HEK293 (cell line): ENCODE data around the gene MTHFSD.

Experiments
- CTCF ChIA-PET: fragments of 350-600 bp; formaldehyde crosslinking; extraction: SDS; loops from one replicate; lab custom pipeline; 2021; ENCODE audit warnings: antibody characterized with exemption; lab: Yijun Ruan, JAX
- POLR2A ChIA-PET: fragments of 300-600 bp; formaldehyde crosslinking; extraction: SDS; loops from one replicate; lab custom pipeline; 2020; ENCODE audit warnings: antibody characterized with exemption, inconsistent platforms; lab: Yijun Ruan, JAX
- H3K27ac ChIP-seq: fragments of 200-500 bp; sonication (Bioruptor generic); 2 replicates; pipeline ENCODE4 v1.5.1; 2014; ENCODE audit warnings: low read depth, low read length, control low read depth, inconsistent platforms; ENCODE audit errors: extremely low read depth
- H3K36me3 ChIP-seq, 2 experiments: fragments of 200-500 bp in 1 of 2; sonication (Bioruptor generic) in 1 of 2; 1 replicate in 1 of 2; 2 replicates in 1 of 2; pipeline ENCODE4 v1.5.1; 2014 to 2017; ENCODE audit warnings: inconsistent platforms in 2 of 2, low read length in 2 of 2; ENCODE audit not compliant: control insufficient read depth in 2 of 2, insufficient read depth in 1 of 2
- H3K4me1 ChIP-seq: fragments of 200-500 bp; sonication (Bioruptor generic); 2 replicates; pipeline ENCODE4 v1.5.1; 2014; ENCODE audit warnings: mild to moderate bottlenecking, low read length, inconsistent platforms; ENCODE audit not compliant: control insufficient read depth, insufficient read depth
- H3K4me3 ChIP-seq: 2 replicates; pipeline ENCODE4 v1.5.1; 2011; ENCODE audit warnings: low read depth, mild to moderate bottlenecking, control low read depth, low read length, moderate library complexity
- H3K9me3 ChIP-seq: fragments of 200-500 bp; sonication (Bioruptor generic); 2 replicates; pipeline ENCODE4 v1.5.1; 2014; ENCODE audit warnings: low read depth, low read length, inconsistent platforms; ENCODE audit not compliant: control insufficient read depth, insufficient read depth
- GFI1B ChIP-seq: fragments of 450-650 bp; formaldehyde crosslinking; IDR thresholded peaks from 2 replicates; pipeline ENCODE4 v1.5.1; 2016; ENCODE audit warnings: missing biosample characterization, missing genetic modification characterization
- GLI4 ChIP-seq: fragments of 450-650 bp; formaldehyde crosslinking; IDR thresholded peaks from 2 replicates; pipeline ENCODE4 v1.5.1; 2016; ENCODE audit warnings: missing biosample characterization, missing genetic modification characterization
- GLIS1 ChIP-seq: fragments of 450-650 bp; formaldehyde crosslinking; IDR thresholded peaks from 2 replicates; pipeline ENCODE4 v1.5.1; 2016; ENCODE audit warnings: missing biosample characterization, missing genetic modification characterization
- OVOL3 ChIP-seq: fragments of 450-650 bp; formaldehyde crosslinking; IDR thresholded peaks from 2 replicates; pipeline ENCODE4 v1.5.1; 2016; ENCODE audit warnings: missing biosample characterization, missing genetic modification characterization
- SALL2 ChIP-seq: fragments of 450-650 bp; formaldehyde crosslinking; IDR thresholded peaks from 2 replicates; pipeline ENCODE4 v1.5.0; 2017; ENCODE audit warnings: missing biosample characterization, mild to moderate bottlenecking, missing genetic modification characterization, borderline replicate concordance
- ZNF121 ChIP-seq: fragments of 450-650 bp; formaldehyde crosslinking; IDR thresholded peaks from 2 replicates; pipeline ENCODE4 v1.5.1; 2016; ENCODE audit warnings: missing biosample characterization, missing genetic modification characterization
- ZNF133 ChIP-seq: fragments of 450-650 bp; formaldehyde crosslinking; IDR thresholded peaks from 2 replicates; pipeline ENCODE4 v1.5.1; 2016; ENCODE audit warnings: missing biosample characterization, missing genetic modification characterization
- ZNF202 ChIP-seq: fragments of 450-650 bp; formaldehyde crosslinking; IDR thresholded peaks from 2 replicates; pipeline ENCODE4 v1.5.1; 2016; ENCODE audit warnings: missing biosample characterization, missing genetic modification characterization, borderline replicate concordance
- ZNF23 ChIP-seq: fragments of 450-650 bp; formaldehyde crosslinking; IDR thresholded peaks from 2 replicates; pipeline ENCODE4 v1.5.1; 2016; ENCODE audit warnings: missing biosample characterization, missing genetic modification characterization, borderline replicate concordance
- ZNF239 ChIP-seq: fragments of 450-650 bp; formaldehyde crosslinking; IDR thresholded peaks from 2 replicates; pipeline ENCODE4 v1.5.1; 2016; ENCODE audit warnings: missing biosample characterization, missing genetic modification characterization
- ZNF341 ChIP-seq: fragments of 450-650 bp; formaldehyde crosslinking; IDR thresholded peaks from 2 replicates; pipeline ENCODE4; 2016; ENCODE audit warnings: low read depth, missing biosample characterization, missing genetic modification characterization
- ZNF404 ChIP-seq: fragments of 450-650 bp; formaldehyde crosslinking; IDR thresholded peaks from 2 replicates; pipeline ENCODE4 v1.5.1; 2017; ENCODE audit warnings: missing biosample characterization, missing genetic modification characterization
- ZNF777 ChIP-seq: fragments of 450-650 bp; formaldehyde crosslinking; IDR thresholded peaks from 2 replicates; pipeline ENCODE4 v1.5.1; 2017; ENCODE audit warnings: missing biosample characterization, missing genetic modification characterization, borderline replicate concordance
- ZNF837 ChIP-seq: fragments of 450-650 bp; formaldehyde crosslinking; IDR thresholded peaks from 2 replicates; pipeline ENCODE4 v1.5.1; 2016; ENCODE audit warnings: missing biosample characterization, missing genetic modification characterization
- ZSCAN23 ChIP-seq: fragments of 450-650 bp; formaldehyde crosslinking; IDR thresholded peaks from 2 replicates; pipeline ENCODE4 v1.5.1; 2016; ENCODE audit warnings: missing biosample characterization, missing genetic modification characterization
- TF ChIP-seq, protein P1 (sequence below): fragments of 450-650 bp; formaldehyde crosslinking; IDR thresholded peaks from 2 replicates; pipeline ENCODE4 v1.5.0; 2017; ENCODE audit warnings: missing biosample characterization, missing genetic modification characterization, borderline replicate concordance
- TF ChIP-seq, protein P2 (sequence below): fragments of 450-650 bp; formaldehyde crosslinking; IDR thresholded peaks from 2 replicates; pipeline ENCODE4 v1.5.1; 2016; ENCODE audit warnings: missing biosample characterization, missing genetic modification characterization

MTHFSD gene

DNA sequence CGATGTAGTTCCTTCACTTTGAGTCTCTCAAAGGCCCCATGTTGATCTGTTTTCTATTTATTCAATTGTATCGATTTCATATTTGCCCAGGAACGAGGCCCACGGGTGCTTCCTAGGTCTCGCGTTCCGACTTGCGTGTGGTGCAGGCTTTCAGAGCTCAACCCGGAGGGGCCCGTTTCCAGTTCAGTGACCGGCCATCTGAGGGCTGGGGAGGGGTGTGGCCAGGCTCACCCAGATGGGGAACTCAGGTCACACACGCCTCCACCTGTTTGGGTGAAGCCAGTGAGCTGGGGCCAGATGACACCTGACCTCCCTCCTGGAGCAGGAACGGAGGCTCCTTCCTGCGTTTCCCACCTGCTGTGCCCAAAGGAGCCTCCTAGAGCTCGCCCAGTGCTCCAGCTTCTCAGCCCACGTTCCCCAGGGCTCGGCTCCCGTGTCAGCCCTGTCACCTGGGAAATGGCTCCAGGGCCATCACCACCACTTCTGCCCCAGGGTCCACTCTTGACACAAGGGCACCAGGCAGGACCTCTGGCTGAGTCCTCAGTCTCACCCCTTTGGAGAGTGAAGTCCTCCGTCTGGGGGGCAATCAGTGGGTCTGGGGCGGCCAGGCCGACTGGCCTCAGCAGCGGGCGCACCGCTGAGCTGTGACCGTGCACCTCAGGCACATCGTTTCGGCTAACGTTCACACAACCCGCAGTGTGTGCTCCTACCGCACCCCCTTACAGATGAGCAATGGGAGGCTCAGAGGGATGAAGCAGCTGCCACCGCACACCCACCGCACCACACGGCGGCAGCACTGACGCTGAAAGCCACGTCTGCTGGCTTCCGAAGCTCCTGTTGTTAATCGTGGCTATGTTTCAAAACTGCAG, 26.7 kb downstream of the MTHFSD start:
- H3K27ac ChIP-seq: no peak overlapping the region
- ChIA-PET POLR2A (no interaction called here), CTCF (interaction anchor here (0.6 to 1.4 kb wide), 5 partner anchors 10 to 1761 kb away, joined by 3 to 7 read pairs (median 3); no protein-coding TSS in a partner anchor)
- H3K36me3 ChIP-seq: peaks cover 0 to 4% of the 10 kb centered on the region in 2 experiments; a peak in 1 of 3 replicates
- no peak overlapping the region for H3K4me3 ChIP-seq
- no peaks in the 10 kb centered on the region for H3K4me1 ChIP-seq
- no peak for TF ChIP-seq ZNF202
- no peak for TF ChIP-seq GLI4 (tag by site-specific recombination)
- H3K9me3 ChIP-seq: no peaks in the 10 kb centered on the region

DNA sequence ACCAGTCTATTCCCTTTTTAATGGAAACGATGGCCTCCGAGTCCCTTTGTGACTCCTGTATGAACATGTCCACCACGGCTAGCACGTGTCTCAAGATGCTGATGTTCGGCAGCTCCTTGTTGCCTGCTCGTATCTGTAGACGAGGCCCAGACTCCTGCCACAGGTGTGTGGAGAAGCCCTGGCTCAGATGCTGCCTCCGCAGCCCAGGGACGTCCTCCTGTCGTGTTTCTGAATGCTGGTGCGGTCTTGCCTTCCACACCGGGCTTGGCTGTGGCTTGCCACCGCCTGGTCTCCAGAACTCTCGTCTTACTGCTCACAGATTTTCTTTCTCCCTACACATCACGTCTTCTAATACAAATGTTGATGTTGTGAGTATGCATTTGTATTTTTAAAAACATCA, 27.7 kb downstream of the MTHFSD start:
- Histone ChIP-seq H3K4me1 (no peaks in the 10 kb centered on the region), H3K27ac (no peak overlapping the region), H3K9me3 (no peaks in the 10 kb centered on the region), H3K4me3 (no peak overlapping the region), H3K36me3 (peaks cover 0 to 2% of the 10 kb centered on the region in 2 experiments; a peak in 1 of 3 replicates)
- ChIA-PET POLR2A (interaction anchor here (0.6 kb wide), 1 partner anchor 28 kb away, joined by 4 read pairs; no protein-coding TSS in a partner anchor), CTCF (interaction anchor here (0.6 to 1.4 kb wide), 3 partner anchors 9 to 1762 kb away, joined by 3 to 7 read pairs (median 3); no protein-coding TSS in a partner anchor)
- TF ChIP-seq ZNF341 (no peak), ZNF777 (tag by site-specific recombination) (no peak), ZNF239 (no peak)

DNA sequence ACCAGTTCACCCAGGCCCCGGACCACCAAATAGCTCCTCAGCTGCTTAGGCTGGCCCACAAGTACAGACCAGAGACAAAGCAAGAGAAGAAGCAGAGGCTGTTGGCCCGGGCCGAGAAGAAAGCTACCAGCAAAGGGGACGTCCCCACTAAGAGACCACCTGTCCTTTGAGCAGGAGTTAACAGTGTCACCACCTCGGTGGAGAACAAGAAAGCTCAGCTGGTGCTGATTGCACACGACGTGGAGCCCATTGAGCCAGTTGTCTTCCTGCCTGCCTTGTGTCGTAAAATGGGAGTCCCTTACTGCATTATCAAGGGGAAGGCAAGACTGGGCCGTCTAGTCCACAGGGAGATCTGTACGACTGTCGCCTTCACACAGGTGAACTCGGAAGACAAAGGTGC, 29.3 kb downstream of the MTHFSD start:
- CTCF ChIA-PET: interaction anchor here (0.6 to 1.9 kb wide), 3 partner anchors 8 to 503 kb away, joined by 3 to 5 read pairs (median 4); no protein-coding TSS in a partner anchor

DNA sequence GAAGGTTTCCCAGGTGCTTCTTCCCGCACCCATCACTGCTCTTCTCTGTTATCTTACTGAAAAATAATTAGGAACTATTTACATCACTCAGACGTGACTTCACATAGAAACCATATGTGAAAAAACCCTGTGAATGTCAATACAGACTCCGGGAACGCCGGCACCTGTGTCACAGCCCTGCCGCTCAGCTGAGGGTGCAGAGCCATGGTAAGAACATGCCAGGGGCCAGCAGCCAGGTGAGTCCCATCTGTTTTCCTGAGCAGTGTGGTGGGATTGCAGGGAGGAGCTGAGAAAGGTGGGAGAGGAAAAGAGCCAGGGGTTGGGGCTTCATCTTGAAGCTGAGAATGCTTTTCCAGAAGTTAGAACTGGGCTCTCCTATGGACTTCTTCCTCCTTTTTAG, 31.0 kb downstream of the MTHFSD start:
- ChIA-PET CTCF (no interaction called here), POLR2A (no interaction called here)
- TF ChIP-seq ZNF404 (no peak), ZNF837 (tag by site-specific recombination) (no peak), ZNF133 (tag by site-specific recombination) (no peak), ZNF23 (tag by site-specific recombination) (no peak), GFI1B (tag by site-specific recombination) (no peak), GLIS1 (tag by site-specific recombination) (no peak)
- TF ChIP-seq, protein P1, sequence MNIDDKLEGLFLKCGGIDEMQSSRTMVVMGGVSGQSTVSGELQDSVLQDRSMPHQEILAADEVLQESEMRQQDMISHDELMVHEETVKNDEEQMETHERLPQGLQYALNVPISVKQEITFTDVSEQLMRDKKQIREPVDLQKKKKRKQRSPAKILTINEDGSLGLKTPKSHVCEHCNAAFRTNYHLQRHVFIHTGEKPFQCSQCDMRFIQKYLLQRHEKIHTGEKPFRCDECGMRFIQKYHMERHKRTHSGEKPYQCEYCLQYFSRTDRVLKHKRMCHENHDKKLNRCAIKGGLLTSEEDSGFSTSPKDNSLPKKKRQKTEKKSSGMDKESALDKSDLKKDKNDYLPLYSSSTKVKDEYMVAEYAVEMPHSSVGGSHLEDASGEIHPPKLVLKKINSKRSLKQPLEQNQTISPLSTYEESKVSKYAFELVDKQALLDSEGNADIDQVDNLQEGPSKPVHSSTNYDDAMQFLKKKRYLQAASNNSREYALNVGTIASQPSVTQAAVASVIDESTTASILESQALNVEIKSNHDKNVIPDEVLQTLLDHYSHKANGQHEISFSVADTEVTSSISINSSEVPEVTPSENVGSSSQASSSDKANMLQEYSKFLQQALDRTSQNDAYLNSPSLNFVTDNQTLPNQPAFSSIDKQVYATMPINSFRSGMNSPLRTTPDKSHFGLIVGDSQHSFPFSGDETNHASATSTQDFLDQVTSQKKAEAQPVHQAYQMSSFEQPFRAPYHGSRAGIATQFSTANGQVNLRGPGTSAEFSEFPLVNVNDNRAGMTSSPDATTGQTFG (tag by site-specific recombination): no peak

More for the DNA sequence above, 29.3 kb downstream of the MTHFSD start:
- Histone ChIP-seq H3K4me1 (no peaks in the 10 kb centered on the region), H3K27ac (no peak overlapping the region), H3K9me3 (no peaks in the 10 kb centered on the region), H3K36me3 (no peaks in the 10 kb centered on the region), H3K4me3 (no peak overlapping the region)
- POLR2A ChIA-PET: no interaction called here
- TF ChIP-seq SALL2: no peak
- TF ChIP-seq, protein P2, sequence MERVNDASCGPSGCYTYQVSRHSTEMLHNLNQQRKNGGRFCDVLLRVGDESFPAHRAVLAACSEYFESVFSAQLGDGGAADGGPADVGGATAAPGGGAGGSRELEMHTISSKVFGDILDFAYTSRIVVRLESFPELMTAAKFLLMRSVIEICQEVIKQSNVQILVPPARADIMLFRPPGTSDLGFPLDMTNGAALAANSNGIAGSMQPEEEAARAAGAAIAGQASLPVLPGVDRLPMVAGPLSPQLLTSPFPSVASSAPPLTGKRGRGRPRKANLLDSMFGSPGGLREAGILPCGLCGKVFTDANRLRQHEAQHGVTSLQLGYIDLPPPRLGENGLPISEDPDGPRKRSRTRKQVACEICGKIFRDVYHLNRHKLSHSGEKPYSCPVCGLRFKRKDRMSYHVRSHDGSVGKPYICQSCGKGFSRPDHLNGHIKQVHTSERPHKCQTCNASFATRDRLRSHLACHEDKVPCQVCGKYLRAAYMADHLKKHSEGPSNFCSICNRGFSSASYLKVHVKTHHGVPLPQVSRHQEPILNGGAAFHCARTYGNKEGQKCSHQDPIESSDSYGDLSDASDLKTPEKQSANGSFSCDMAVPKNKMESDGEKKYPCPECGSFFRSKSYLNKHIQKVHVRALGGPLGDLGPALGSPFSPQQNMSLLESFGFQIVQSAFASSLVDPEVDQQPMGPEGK: no peak
- TF ChIP-seq ZSCAN23 (tag by site-specific recombination): no peak
- no peak for TF ChIP-seq OVOL3 (tag by site-specific recombination)
- no peak for TF ChIP-seq ZNF121 (tag by site-specific recombination)

More for the DNA sequence above, 31.0 kb downstream of the MTHFSD start:
- Histone ChIP-seq H3K4me1 (no peaks in the 10 kb centered on the region), H3K4me3 (no peak overlapping the region), H3K27ac (no peak overlapping the region), H3K9me3 (no peaks in the 10 kb centered on the region), H3K36me3 (no peaks in the 10 kb centered on the region)
